Activated CD8-positive, alpha-beta memory T cell treated with anti-CD3 and anti-CD28 coated beads for 36 hours (primary cell): ENCODE results near the gene HEXIM2. TPM values are rescaled to one million over a fixed set of nuclear protein-coding genes. Genes with fewer than 3 reads are reported as not detected.
"Not testable (repeated sequence)": the region's sequence is repeated elsewhere in the genome, so short reads cannot be mapped to it uniquely, and the experiment has no call there.

Source experiments
- CTCF ChIA-PET: fragments of 350-600 bp; sonication (Branson Sonifier 250); formaldehyde crosslinking; loops from one replicate; lab custom pipeline; 2021; ENCODE audit warnings: antibody characterized with exemption; lab: Charles Lee
- POLR2A ChIA-PET: fragments of 350-600 bp; sonication (Branson Sonifier 250); formaldehyde crosslinking; loops from one replicate; lab custom pipeline; 2021; ENCODE audit warnings: antibody characterized with exemption; lab: Charles Lee
- total RNA-seq, 2 experiments: library from RNA; stranded (reverse); gene quantifications; one replicate each; pipeline ENCODE4 v1.2.3, GENCODE V29; 2021

The HEXIM2 gene
- total RNA-seq = 1 to 10 TPM; 5.3 to 5.8 TPM

GRCh38 chr17:45161288-45162024 is at the start of gene HEXIM2:
Gene HEXIM2, plus strand, starts transcription at chr17:45161875. Its CDS starts 919 bp downstream, at chr17:45162794.
- CTCF ChIA-PET = interaction anchor here (0.7 to 6.7 kb wide), 10 partner anchors 11 to 155 kb away, joined by 3 to 103 read pairs (median 4); partner anchors contain the start of genes ACBD4, HEXIM1, MAP3K14 and NMT1
- POLR2A ChIA-PET = interaction anchor here (0.5 to 4.4 kb wide), 9 partner anchors 11 to 153 kb away, joined by 3 to 143 read pairs (median 6); partner anchors contain the start of genes ACBD4, HEXIM1 and NMT1

GRCh38 chr17:45112559-45113423 is 48.9 kb upstream of the HEXIM2 start:
- POLR2A ChIA-PET = no interaction called here
- CTCF ChIA-PET = no interaction called here

GRCh38 chr17:45113424-45113754 is 48.3 kb upstream of the HEXIM2 start:
- POLR2A ChIA-PET = no interaction called here
- CTCF ChIA-PET = no interaction called here

GRCh38 chr17:45114117-45114932 is 47.4 kb upstream of the HEXIM2 start:
- ChIA-PET POLR2A (no interaction called here), CTCF (no interaction called here)

GRCh38 chr17:45115015-45115625 is 46.6 kb upstream of the HEXIM2 start:
- ChIA-PET CTCF (no interaction called here), POLR2A (no interaction called here)

- CTCF ChIA-PET = no interaction called here
- POLR2A ChIA-PET = no interaction called here
Observed at GRCh38 chr17:45115871-45116270, 45.8 kb upstream of the HEXIM2 start.

GRCh38 chr17:45116434-45117016 is 45.1 kb upstream of the HEXIM2 start:
- POLR2A ChIA-PET = no interaction called here
- CTCF ChIA-PET = no interaction called here

GRCh38 chr17:45117334-45117733 is 44.3 kb upstream of the HEXIM2 start:
- CTCF ChIA-PET = interaction anchor here (0.6 to 1.7 kb wide), 5 partner anchors 18 to 157 kb away, joined by 3 to 6 read pairs (median 4); partner anchors contain the start of gene ACBD4
- POLR2A ChIA-PET = no interaction called here

GRCh38 chr17:45117848-45118646 is 43.6 kb upstream of the HEXIM2 start:
- POLR2A ChIA-PET = no interaction called here
- CTCF ChIA-PET = interaction anchor here (0.6 to 1.7 kb wide), 7 partner anchors 18 to 158 kb away, joined by 3 to 6 read pairs (median 4); partner anchors contain the start of gene ACBD4

GRCh38 chr17:45118691-45119090 is 43.0 kb upstream of the HEXIM2 start:
- ChIA-PET CTCF (interaction anchor here (0.6 to 1.7 kb wide), 4 partner anchors 17 to 116 kb away, joined by 3 to 6 read pairs (median 5); partner anchors contain the start of gene ACBD4), POLR2A (no interaction called here)

- ChIA-PET CTCF (interaction anchor here (0.6 to 1.6 kb wide), 2 partner anchors 15 to 808 kb away, joined by 4 to 8 read pairs; partner anchors contain the start of gene ACBD4), POLR2A (no interaction called here)
Observed at GRCh38 chr17:45119964-45120363, 41.7 kb upstream of the HEXIM2 start.

GRCh38 chr17:45120558-45120957 is 41.1 kb upstream of the HEXIM2 start:
- POLR2A ChIA-PET = no interaction called here
- CTCF ChIA-PET = interaction anchor here (0.6 to 1.6 kb wide), 3 partner anchors 15 to 807 kb away, joined by 3 to 8 read pairs (median 4); partner anchors contain the start of gene ACBD4

GRCh38 chr17:45121055-45121454 is 40.6 kb upstream of the HEXIM2 start:
- CTCF ChIA-PET = interaction anchor here (1.5 kb wide), 1 partner anchor 10 kb away, joined by 4 read pairs; no protein-coding TSS in a partner anchor
- POLR2A ChIA-PET = no interaction called here

- ChIA-PET POLR2A (interaction anchor here (0.6 kb wide), 1 partner anchor 53 kb away, joined by 5 read pairs; no protein-coding TSS in a partner anchor), CTCF (interaction anchor here (0.8 to 3.7 kb wide), 3 partner anchors 12 to 101 kb away, joined by 4 to 21 read pairs (median 4); partner anchors contain the start of gene ACBD4)
Observed at GRCh38 chr17:45123076-45123770, 38.5 kb upstream of the HEXIM2 start.

- POLR2A ChIA-PET = no interaction called here
- CTCF ChIA-PET = interaction anchor here (0.8 to 3.7 kb wide), 3 partner anchors 12 to 102 kb away, joined by 4 to 21 read pairs (median 4); partner anchors contain the start of gene ACBD4
Observed at GRCh38 chr17:45123930-45124796, 37.5 kb upstream of the HEXIM2 start.

- POLR2A ChIA-PET = not testable (repeated sequence)
- CTCF ChIA-PET = interaction anchor here (0.5 to 3.7 kb wide), 3 partner anchors 9 to 1768 kb away, joined by 3 to 21 read pairs (median 8); partner anchors contain the start of gene ACBD4
Observed at GRCh38 chr17:45124797-45125122, 36.9 kb upstream of the HEXIM2 start.
